Measurements from ENCODE around the gene PRR5L. TPM values are rescaled to one million over a fixed set of nuclear protein-coding genes. Genes with fewer than 3 reads are reported as not detected.
A peak's percentile ranks its signal among the peaks of the same experiment; 100 is the strongest.
"Not testable (repeated sequence)": the region's sequence is repeated elsewhere in the genome, so short reads cannot be mapped to it uniquely, and the experiment has no call there.

Gene PRR5L
- total RNA-seq, 4 donors from 2014 or later, result 8.8 to 29.7 (median 9.4) TPM

- 17 to 26% methylated on average over 2 of the region's 2 CpGs for WGBS, 2 donors
- H3K27me3 ChIP-seq, result no peaks in the 10 kb centered on the region
- H3K36me3 ChIP-seq, result peaks cover 0 to 14% (median 0%) of the 10 kb centered on the region in 3 donors
- peaks cover 0 to 10% (median 0%) of the 10 kb centered on the region in 4 donors for H3K4me1 ChIP-seq
- DNase-seq (ENCODE audit: low spot score in 2 of 2), result peak in 1 of 2 donors; percentile 36
- no peak overlapping the region for H3K27ac ChIP-seq
- no peak overlapping the region for H3K4me3 ChIP-seq
- H3K9me3 ChIP-seq, result no peaks in the 10 kb centered on the region
- TF ChIP-seq EP300 (IDR thresholded peaks at IDR 0.05), result no peak
- TF ChIP-seq, protein P1, sequence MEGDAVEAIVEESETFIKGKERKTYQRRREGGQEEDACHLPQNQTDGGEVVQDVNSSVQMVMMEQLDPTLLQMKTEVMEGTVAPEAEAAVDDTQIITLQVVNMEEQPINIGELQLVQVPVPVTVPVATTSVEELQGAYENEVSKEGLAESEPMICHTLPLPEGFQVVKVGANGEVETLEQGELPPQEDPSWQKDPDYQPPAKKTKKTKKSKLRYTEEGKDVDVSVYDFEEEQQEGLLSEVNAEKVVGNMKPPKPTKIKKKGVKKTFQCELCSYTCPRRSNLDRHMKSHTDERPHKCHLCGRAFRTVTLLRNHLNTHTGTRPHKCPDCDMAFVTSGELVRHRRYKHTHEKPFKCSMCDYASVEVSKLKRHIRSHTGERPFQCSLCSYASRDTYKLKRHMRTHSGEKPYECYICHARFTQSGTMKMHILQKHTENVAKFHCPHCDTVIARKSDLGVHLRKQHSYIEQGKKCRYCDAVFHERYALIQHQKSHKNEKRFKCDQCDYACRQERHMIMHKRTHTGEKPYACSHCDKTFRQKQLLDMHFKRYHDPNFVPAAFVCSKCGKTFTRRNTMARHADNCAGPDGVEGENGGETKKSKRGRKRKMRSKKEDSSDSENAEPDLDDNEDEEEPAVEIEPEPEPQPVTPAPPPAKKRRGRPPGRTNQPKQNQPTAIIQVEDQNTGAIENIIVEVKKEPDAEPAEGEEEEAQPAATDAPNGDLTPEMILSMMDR (IDR thresholded peaks at IDR 0.05), result peak; percentile 19 to 59 (median 29)
- TF ChIP-seq POLR2A (IDR thresholded peaks at IDR 0.05), result no peak
Observed at GRCh38 chr11:36478700-36479329, 182.7 kb downstream of the PRR5L start.

DNA sequence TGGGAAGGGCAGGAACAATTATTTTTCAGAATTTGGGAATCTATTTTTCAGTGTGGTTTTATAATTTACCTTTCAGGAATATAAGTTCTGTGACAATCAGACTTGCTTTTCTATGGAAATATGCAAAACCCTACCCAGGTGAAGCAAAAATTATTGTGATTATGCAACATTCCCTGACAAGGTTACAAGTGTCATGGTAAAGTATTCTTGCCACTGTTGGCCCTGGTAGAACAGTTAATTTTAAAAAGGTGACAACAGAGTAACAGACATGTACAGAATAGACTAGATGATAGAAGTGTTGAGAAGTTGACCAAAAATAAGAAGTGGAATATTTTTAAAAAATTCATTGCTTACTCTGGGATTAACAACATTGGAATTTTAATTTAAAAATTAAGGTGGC is 184.7 kb downstream of the PRR5L start:
- Histone ChIP-seq H3K36me3 (peaks cover 0 to 33% (median 0%) of the 10 kb centered on the region in 3 donors), H3K4me3 (no peak overlapping the region), H3K4me1 (peaks cover 0 to 20% (median 0%) of the 10 kb centered on the region in 4 donors), H3K27ac (no peak overlapping the region), H3K27me3 (no peaks in the 10 kb centered on the region), H3K9me3 (no peaks in the 10 kb centered on the region)
- no peak for DNase-seq (ENCODE audit: low spot score in 2 of 2)
- TF ChIP-seq, protein P1 (IDR thresholded peaks at IDR 0.05), result no peak
- no peak for TF ChIP-seq EP300 (IDR thresholded peaks at IDR 0.05)

DNA sequence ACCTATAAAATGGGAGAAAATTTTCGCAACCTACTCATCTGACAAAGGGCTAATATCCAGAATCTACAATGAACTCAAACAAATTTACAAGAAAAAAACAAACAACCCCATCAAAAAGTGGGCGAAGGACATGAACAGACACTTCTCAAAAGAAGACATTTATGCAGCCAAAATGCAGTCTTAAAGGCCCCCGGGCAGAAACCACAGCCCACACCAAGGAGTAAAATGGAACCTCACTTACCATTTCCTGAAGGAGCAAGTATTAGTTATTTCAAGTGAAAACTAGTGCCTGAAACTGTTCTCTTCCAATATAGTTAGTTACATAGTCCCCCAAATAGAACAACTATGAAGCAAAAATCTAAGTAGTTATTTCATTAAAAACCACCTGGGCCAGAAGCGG is 187.0 kb downstream of the PRR5L start:
- not testable (repeated sequence) for H3K27ac ChIP-seq; DNase-seq (ENCODE audit: low spot score in 2 of 2); H3K9me3 ChIP-seq; H3K4me3 ChIP-seq; H3K27me3 ChIP-seq
- H3K4me1 ChIP-seq, result peaks cover 0 to 30% (median 0%) of the 10 kb centered on the region in 4 donors
- 92 to 95% methylated on average over 3 of the region's 4 CpGs for WGBS, 2 donors
- H3K36me3 ChIP-seq, result peaks cover 0 to 48% (median 0%) of the 10 kb centered on the region in 3 donors

GRCh38 chr11:36485298-36486002 is 189.4 kb downstream of the PRR5L start:
- Histone ChIP-seq H3K27me3 (no peaks in the 10 kb centered on the region), H3K4me3 (no peak overlapping the region), H3K27ac (no peak overlapping the region), H3K9me3 (no peaks in the 10 kb centered on the region), H3K36me3 (peaks cover 0 to 71% (median 4%) of the 10 kb centered on the region in 3 donors), H3K4me1 (peaks cover 0 to 23% (median 0%) of the 10 kb centered on the region in 4 donors)
- WGBS, 2 donors, result 74 to 81% methylated on average over 6 of the region's 6 CpGs
- DNase-seq (ENCODE audit: low spot score in 2 of 2), result no peak
- TF ChIP-seq POLR2A (IDR thresholded peaks at IDR 0.05) (no peak), EP300 (IDR thresholded peaks at IDR 0.05) (no peak)
- TF ChIP-seq, protein P1 (IDR thresholded peaks at IDR 0.05), result no peak

DNA sequence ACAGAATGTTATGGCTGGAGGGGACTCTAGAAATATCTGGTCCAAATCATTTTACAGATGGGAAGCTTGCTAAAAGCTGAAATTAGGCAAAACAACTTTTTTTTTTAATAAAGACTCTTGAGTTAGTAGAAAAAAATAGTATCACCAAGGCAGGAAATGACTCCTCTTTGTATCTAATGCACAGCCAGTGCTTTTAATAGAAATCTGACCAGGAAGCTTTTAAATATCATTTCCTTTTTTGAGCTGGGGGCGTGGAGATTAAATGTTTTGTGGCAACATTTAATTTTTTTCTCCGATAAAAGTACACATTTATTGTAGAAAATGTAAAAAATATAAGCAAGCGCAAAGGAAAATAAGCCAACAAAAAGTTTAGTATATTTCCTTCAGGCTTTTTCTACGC is 191.5 kb downstream of the PRR5L start:
- H3K27me3 ChIP-seq, result no peaks in the 10 kb centered on the region
- no peak overlapping the region for H3K4me3 ChIP-seq
- peaks cover 5 to 89% (median 7%) of the 10 kb centered on the region in 3 donors for H3K36me3 ChIP-seq
- H3K4me1 ChIP-seq, result peaks cover 0 to 23% (median 0%) of the 10 kb centered on the region in 4 donors
- DNase-seq (ENCODE audit: low spot score in 2 of 2), result no peak
- H3K27ac ChIP-seq, result peak overlapping the region in 2 of 4 donors; percentile 52 to 61
- TF ChIP-seq POLR2A (IDR thresholded peaks at IDR 0.05) (no peak), EP300 (IDR thresholded peaks at IDR 0.05) (no peak)
- TF ChIP-seq, protein P1 (IDR thresholded peaks at IDR 0.05), result no peak
- 73 to 76% methylated on average over 4 of the region's 4 CpGs for WGBS, 2 donors
- H3K9me3 ChIP-seq, result no peaks in the 10 kb centered on the region

Measured in tibial nerve (tissue), 4 donors.